Progenitor cell of endocrine pancreas (in vitro differentiated cells): ENCODE data around the gene UBR3. TPM values are rescaled to one million over a fixed set of nuclear protein-coding genes. Genes with fewer than 3 reads are reported as not detected.
A peak's percentile ranks its signal among the peaks of the same experiment; 100 is the strongest.

Experiments
- DNase-seq: peaks from one replicate; pipeline ENCODE4 v3.0.0; 2021; ENCODE audit warnings: low spot score; ENCODE audit not compliant: unreplicated experiment
- H3K27ac Mint-ChIP-seq: 2 replicates; pipeline ENCODE4 v1.8.0; 2021; ENCODE audit warnings: mild to moderate bottlenecking, moderate library complexity, mixed read lengths
- H3K27me3 Mint-ChIP-seq: 2 replicates; pipeline ENCODE4 v1.8.0; 2021; ENCODE audit warnings: mixed read lengths
- H3K36me3 Mint-ChIP-seq: 2 replicates; pipeline ENCODE4 v1.8.0; 2022; ENCODE audit warnings: mixed read lengths; ENCODE audit not compliant: insufficient read depth
- H3K4me1 Mint-ChIP-seq: 2 replicates; pipeline ENCODE4 v1.8.0; 2021; ENCODE audit warnings: low read depth, mixed read lengths
- H3K4me3 Mint-ChIP-seq: 2 replicates; pipeline ENCODE4 v1.8.0; 2021; ENCODE audit warnings: low read depth, mild to moderate bottlenecking, moderate library complexity, mixed read lengths
- H3K9me3 Mint-ChIP-seq: 2 replicates; pipeline ENCODE4 v1.8.0; 2021; ENCODE audit warnings: low read depth, mixed read lengths
- long read RNA-seq: library from polyadenylated mRNA; unstranded; transcript quantifications from one replicate; pipeline ENCODE4 v2.0.0, GENCODE V29; 2020
- total RNA-seq: library from RNA; stranded (reverse); gene quantifications from 2 replicates; pipeline ENCODE4 v1.2.1, GENCODE V29; 2021
- TF ChIP-seq, protein P1 (sequence below): fragments of 200-600 bp; sonication (generic); IDR thresholded peaks from one replicate; pipeline ENCODE4 v1.5.0; 2021; ENCODE audit warnings: antibody characterized with exemption, mild to moderate bottlenecking; ENCODE audit not compliant: unreplicated experiment

The UBR3 gene, protein sequence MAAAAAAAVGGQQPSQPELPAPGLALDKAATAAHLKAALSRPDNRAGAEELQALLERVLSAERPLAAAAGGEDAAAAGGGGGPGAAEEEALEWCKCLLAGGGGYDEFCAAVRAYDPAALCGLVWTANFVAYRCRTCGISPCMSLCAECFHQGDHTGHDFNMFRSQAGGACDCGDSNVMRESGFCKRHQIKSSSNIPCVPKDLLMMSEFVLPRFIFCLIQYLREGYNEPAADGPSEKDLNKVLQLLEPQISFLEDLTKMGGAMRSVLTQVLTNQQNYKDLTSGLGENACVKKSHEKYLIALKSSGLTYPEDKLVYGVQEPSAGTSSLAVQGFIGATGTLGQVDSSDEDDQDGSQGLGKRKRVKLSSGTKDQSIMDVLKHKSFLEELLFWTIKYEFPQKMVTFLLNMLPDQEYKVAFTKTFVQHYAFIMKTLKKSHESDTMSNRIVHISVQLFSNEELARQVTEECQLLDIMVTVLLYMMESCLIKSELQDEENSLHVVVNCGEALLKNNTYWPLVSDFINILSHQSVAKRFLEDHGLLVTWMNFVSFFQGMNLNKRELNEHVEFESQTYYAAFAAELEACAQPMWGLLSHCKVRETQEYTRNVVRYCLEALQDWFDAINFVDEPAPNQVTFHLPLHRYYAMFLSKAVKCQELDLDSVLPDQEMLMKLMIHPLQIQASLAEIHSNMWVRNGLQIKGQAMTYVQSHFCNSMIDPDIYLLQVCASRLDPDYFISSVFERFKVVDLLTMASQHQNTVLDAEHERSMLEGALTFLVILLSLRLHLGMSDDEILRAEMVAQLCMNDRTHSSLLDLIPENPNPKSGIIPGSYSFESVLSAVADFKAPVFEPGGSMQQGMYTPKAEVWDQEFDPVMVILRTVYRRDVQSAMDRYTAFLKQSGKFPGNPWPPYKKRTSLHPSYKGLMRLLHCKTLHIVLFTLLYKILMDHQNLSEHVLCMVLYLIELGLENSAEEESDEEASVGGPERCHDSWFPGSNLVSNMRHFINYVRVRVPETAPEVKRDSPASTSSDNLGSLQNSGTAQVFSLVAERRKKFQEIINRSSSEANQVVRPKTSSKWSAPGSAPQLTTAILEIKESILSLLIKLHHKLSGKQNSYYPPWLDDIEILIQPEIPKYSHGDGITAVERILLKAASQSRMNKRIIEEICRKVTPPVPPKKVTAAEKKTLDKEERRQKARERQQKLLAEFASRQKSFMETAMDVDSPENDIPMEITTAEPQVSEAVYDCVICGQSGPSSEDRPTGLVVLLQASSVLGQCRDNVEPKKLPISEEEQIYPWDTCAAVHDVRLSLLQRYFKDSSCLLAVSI (N-terminal part only)
- total RNA-seq = 36.9 and 41.5 TPM in 2 replicates
- long read RNA-seq, partial matches to known transcripts = 8 of 15 reads
- long read RNA-seq, other reads (novel, unspliced or antisense) = 7 of 15 reads

DNA sequence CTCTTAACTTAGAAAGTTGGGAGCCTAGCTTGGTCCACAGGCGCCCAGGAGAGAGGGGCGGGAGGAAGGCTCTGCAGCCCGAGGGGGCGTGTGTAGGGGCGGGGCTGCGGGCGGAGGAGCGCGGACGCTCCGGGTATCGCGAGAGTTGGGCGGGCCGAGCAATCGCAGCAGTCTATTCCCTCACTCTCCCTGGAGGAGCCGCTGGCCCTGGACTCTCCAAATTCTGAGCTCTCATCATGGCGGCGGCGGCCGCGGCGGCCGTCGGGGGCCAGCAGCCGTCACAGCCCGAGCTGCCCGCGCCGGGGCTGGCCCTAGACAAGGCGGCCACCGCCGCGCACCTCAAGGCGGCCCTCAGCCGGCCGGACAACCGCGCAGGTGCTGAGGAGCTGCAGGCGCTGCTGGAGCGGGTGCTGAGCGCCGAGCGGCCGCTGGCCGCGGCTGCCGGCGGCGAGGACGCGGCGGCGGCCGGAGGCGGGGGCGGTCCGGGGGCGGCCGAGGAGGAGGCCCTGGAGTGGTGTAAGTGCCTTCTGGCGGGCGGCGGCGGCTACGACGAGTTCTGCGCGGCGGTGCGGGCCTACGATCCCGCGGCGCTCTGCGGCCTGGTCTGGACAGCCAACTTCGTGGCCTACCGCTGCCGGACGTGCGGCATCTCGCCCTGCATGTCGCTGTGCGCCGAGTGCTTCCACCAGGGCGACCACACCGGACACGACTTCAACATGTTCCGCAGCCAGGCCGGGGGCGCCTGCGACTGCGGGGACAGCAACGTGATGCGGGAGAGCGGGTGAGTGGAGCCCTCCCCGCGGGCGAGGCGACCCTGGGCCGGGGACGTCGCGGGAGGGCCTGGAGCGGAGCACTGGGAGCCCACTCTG, at the start of gene UBR3:
TSS of gene UBR3 (plus strand) at position 183 of the 869 bp plus-strand sequence. CDS start at position 237, 54 bp downstream.
- TF ChIP-seq, protein P1, sequence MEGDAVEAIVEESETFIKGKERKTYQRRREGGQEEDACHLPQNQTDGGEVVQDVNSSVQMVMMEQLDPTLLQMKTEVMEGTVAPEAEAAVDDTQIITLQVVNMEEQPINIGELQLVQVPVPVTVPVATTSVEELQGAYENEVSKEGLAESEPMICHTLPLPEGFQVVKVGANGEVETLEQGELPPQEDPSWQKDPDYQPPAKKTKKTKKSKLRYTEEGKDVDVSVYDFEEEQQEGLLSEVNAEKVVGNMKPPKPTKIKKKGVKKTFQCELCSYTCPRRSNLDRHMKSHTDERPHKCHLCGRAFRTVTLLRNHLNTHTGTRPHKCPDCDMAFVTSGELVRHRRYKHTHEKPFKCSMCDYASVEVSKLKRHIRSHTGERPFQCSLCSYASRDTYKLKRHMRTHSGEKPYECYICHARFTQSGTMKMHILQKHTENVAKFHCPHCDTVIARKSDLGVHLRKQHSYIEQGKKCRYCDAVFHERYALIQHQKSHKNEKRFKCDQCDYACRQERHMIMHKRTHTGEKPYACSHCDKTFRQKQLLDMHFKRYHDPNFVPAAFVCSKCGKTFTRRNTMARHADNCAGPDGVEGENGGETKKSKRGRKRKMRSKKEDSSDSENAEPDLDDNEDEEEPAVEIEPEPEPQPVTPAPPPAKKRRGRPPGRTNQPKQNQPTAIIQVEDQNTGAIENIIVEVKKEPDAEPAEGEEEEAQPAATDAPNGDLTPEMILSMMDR = no peak
- peak within 1 kb of the TSS; percentile 95 for H3K27ac Mint-ChIP-seq
- peaks cover 19% of the 10 kb centered on the region for H3K4me1 Mint-ChIP-seq
- peak within 1 kb of the TSS; percentile 94 for H3K4me3 Mint-ChIP-seq
- H3K9me3 Mint-ChIP-seq = no peaks in the 10 kb centered on the region
- DNase-seq = peak; percentile 86
- peaks cover 4% of the 10 kb centered on the region for H3K36me3 Mint-ChIP-seq
- H3K27me3 Mint-ChIP-seq = no peaks in the 10 kb centered on the region

DNA sequence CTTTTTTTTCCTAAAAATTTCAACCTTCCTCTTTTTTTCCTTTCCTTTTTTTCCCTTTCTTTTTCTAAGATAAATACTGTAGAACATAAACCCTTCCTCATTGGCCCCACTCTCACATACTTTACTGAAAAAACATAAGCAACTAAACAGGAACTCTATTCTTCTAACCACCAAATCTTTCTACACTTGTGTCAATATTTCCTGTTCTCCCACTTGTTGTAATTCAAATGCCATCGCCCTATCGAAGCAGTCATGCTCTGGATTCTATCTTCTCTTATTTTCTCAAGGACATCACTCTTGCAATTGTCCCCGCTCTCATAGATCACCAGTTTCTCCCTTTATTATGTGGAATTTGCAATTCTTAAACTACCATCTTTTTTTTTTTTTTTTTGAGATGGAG, 48.8 kb upstream of the UBR3 start:
- no peak overlapping the region for H3K27ac Mint-ChIP-seq
- no peaks in the 10 kb centered on the region for H3K27me3 Mint-ChIP-seq
- peaks cover 3% of the 10 kb centered on the region for H3K36me3 Mint-ChIP-seq
- H3K4me3 Mint-ChIP-seq = no peak overlapping the region
- no peak for DNase-seq
- H3K9me3 Mint-ChIP-seq = no peaks in the 10 kb centered on the region
- H3K4me1 Mint-ChIP-seq = no peaks in the 10 kb centered on the region
- TF ChIP-seq, protein P1 = no peak

DNA sequence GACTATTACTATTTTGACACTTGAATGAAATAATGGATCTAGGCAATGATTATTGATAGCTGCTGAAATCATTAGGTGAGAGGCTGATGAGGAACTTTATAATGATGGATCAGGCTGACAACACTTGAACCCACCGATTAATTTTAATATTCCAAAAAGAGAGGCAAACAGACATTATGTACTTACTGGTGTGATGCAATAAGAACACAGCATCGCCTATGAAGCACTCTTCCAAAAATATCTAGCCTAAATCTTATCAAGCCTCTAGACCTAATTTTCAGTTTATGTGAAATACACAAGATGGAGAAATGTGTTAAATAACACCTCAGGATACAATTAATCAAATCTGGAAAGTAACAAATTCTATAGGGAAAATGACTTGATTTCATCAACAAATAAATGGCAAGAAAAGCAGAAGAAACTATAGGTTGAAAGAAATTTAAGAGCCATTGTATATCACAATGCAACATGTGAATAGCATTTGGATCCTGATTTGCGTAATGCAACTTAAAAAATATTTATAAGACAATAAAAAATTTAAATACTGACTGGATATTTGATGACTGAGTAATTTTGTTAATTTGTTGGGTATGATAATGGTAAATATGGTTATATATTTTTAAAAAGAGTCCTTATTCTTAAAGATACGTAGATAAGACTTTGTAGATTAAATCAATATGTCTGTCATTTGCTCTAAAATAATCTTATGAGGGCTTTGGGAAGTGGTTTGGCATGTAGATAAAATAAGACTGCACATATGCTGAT, 45.8 kb upstream of the UBR3 start:
- H3K4me3 Mint-ChIP-seq = no peak overlapping the region
- TF ChIP-seq, protein P1 = no peak
- H3K4me1 Mint-ChIP-seq = no peaks in the 10 kb centered on the region
- no peak for DNase-seq
- H3K9me3 Mint-ChIP-seq = no peaks in the 10 kb centered on the region
- H3K36me3 Mint-ChIP-seq = peaks cover 3% of the 10 kb centered on the region
- no peak overlapping the region for H3K27ac Mint-ChIP-seq
- H3K27me3 Mint-ChIP-seq = no peaks in the 10 kb centered on the region

DNA sequence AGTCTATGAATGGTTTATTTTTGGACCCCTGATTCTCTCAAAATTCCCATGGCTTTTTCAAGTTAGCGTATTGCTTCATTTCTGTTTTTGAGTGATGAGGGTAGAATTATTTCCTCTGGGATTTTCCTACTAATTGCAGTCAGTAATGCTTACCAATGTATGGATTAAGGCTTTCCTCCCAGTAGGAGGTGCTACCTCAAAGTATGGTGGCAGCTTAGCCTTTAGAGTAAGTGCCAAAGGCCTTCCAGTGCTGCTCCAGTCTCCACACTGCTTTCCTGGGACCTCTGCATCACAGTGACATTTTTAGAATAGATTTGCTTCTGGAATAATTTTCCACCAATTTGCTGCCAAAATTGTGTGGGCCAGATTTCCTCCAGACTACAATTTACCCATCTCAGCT, 44.7 kb upstream of the UBR3 start:
- peaks cover 3% of the 10 kb centered on the region for H3K36me3 Mint-ChIP-seq
- H3K27ac Mint-ChIP-seq = no peak overlapping the region
- H3K27me3 Mint-ChIP-seq = no peaks in the 10 kb centered on the region
- no peak for DNase-seq
- H3K4me1 Mint-ChIP-seq = no peaks in the 10 kb centered on the region
- TF ChIP-seq, protein P1 = no peak
- H3K9me3 Mint-ChIP-seq = no peaks in the 10 kb centered on the region
- no peak overlapping the region for H3K4me3 Mint-ChIP-seq
